NCI-H774 (cell line): ENCODE results near the gene EP400.

Source experiments
- DNase-seq: peaks from one replicate; lab custom pipeline; 2025; lab: John Stamatoyannopoulos, UW

The EP400 gene, protein sequence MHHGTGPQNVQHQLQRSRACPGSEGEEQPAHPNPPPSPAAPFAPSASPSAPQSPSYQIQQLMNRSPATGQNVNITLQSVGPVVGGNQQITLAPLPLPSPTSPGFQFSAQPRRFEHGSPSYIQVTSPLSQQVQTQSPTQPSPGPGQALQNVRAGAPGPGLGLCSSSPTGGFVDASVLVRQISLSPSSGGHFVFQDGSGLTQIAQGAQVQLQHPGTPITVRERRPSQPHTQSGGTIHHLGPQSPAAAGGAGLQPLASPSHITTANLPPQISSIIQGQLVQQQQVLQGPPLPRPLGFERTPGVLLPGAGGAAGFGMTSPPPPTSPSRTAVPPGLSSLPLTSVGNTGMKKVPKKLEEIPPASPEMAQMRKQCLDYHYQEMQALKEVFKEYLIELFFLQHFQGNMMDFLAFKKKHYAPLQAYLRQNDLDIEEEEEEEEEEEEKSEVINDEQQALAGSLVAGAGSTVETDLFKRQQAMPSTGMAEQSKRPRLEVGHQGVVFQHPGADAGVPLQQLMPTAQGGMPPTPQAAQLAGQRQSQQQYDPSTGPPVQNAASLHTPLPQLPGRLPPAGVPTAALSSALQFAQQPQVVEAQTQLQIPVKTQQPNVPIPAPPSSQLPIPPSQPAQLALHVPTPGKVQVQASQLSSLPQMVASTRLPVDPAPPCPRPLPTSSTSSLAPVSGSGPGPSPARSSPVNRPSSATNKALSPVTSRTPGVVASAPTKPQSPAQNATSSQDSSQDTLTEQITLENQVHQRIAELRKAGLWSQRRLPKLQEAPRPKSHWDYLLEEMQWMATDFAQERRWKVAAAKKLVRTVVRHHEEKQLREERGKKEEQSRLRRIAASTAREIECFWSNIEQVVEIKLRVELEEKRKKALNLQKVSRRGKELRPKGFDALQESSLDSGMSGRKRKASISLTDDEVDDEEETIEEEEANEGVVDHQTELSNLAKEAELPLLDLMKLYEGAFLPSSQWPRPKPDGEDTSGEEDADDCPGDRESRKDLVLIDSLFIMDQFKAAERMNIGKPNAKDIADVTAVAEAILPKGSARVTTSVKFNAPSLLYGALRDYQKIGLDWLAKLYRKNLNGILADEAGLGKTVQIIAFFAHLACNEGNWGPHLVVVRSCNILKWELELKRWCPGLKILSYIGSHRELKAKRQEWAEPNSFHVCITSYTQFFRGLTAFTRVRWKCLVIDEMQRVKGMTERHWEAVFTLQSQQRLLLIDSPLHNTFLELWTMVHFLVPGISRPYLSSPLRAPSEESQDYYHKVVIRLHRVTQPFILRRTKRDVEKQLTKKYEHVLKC (N-terminal part only)

DNA sequence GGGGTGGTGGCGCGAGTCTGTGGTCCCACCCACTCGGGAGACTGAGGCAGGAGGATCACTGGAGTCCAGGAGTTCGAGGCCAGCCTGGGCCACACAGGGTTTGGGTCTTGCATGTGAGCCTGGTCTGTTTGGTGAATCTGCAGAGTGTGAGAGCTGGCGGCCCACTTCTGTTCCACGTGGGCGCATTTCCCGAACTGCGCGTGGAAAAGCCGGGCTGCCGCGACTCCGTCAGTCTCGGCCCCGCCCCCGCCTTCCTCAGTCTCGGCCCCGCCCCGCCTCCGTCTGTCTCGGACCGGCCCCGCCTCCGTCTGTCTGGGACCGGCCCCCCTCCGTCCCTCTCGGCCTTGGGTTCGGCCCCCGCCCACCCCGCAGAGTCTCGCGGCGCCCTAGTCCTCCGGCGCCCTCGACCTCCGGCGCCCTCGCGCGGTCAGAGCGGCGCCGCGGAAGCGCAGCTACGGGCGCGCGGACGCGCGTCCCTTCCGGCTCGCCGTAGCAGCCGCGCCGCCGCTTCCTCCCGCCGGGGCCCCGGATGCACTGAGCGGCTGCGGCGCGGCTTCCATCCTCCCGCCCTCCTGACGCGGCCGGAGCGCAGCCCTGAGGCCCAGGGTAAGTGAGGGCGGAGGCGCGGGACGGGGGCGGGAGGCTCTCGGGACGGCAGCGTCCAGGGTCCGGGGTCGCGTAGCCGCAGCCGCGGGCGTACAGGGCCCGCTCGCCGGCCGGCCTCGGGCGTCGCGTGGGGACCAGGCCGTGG is at the start of gene EP400:
TSS of gene EP400 (plus strand) at position 512 of the 751 bp plus-strand sequence. CDS start 10,678 bp downstream, outside the sequence.
- peak; percentile 97 for DNase-seq

DNA sequence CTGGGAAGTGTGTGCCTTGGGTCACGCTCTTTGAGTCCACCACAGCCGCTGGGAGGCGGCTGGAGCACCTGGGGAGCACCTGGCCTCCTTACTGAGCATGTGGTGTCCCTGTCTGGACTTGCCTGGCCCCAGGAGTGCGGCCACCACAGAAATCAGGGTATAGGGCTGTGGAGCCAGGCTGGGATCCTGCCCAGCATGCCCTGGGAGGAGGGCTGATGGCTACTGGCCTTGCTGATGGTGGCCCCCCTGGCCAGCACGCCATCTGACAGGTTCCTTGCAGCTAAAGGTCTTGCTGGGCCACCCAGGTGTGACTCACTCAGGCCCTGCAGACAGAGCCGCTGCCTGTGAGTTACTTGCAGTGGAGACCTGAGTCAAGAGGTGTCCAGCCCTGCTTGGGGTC is 49.3 kb upstream of the EP400 start:
- no peak for DNase-seq

DNA sequence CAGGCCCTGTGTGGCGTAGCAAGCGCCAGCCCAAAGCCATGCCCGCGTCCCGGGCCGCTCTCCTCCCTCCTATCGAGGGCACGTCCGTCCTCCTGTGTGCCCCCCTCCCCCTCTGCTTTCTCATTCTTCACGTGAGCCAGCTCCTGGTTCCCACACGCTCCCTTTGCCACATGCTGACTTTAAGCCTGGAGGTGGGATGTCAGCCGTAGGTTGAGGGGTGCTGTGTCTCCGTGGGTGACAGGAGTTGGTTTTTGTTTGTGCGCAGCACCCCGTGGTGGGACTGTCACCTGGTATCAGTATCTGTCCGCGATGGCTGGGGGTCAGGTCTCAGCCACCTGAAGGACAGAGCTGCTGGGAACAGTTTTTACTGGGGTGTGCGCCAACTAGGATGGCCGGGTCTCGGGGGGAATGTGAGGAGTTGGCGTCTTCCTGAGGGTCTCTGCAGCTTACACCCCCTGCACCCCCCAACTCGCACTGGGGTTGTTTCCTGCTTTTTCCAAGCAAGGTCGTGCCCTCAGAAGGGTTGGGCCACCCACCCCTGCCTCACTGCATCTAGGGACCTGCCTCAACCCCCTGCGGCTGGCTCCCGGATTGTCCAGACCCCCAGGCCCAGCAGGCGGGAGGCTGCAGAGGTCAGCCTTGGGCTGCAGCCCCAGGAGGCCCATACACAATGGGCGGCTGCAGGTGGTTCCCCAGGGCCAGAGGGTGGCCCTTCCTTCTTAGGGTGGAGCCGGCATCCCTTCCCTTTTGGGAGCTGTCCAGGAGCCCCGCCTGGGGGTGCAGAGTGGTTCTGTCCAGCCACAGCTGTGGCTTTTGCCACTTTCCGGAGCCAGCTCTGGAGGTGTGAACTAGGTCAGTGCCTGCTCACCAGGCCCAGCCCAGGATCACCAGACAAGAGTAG is 48.1 kb upstream of the EP400 start:
- no peak for DNase-seq

- DNase-seq: no peak
Measured at GRCh38 chr12:131902332-131903241, 47.2 kb upstream of the EP400 start.

- DNase-seq: no peak
Measured at GRCh38 chr12:131903270-131904255, 46.2 kb upstream of the EP400 start.

GRCh38 chr12:131904346-131904745 is 45.4 kb upstream of the EP400 start:
- DNase-seq: no peak

GRCh38 chr12:131905081-131905629 is 44.6 kb upstream of the EP400 start:
- no peak for DNase-seq

DNA sequence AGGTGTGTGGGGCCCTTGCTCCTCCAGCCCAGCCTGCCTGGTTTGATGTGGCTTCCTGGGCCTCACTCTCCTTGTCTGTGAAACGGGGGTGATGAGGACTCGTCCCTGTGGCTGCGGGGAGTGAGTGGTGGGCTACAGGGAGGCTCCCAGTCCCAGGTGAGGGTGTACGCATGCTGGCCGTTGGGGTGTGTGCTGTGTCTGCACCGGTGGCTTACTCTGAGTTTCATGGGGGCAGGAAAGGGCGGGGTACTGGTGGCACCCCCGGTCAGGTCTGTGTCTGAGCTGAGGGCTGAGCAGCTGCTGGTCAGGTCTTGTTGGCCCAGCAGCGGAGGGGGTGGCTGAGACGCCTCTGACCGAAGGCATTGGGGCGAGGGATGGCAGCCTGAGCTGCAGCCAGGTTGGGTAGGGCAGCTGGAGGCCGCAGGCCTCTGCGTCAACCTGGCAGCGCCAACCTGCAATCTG is 44.1 kb upstream of the EP400 start:
- no peak for DNase-seq

- DNase-seq: no peak
Measured at GRCh38 chr12:131907379-131908091, 42.2 kb upstream of the EP400 start.

DNA sequence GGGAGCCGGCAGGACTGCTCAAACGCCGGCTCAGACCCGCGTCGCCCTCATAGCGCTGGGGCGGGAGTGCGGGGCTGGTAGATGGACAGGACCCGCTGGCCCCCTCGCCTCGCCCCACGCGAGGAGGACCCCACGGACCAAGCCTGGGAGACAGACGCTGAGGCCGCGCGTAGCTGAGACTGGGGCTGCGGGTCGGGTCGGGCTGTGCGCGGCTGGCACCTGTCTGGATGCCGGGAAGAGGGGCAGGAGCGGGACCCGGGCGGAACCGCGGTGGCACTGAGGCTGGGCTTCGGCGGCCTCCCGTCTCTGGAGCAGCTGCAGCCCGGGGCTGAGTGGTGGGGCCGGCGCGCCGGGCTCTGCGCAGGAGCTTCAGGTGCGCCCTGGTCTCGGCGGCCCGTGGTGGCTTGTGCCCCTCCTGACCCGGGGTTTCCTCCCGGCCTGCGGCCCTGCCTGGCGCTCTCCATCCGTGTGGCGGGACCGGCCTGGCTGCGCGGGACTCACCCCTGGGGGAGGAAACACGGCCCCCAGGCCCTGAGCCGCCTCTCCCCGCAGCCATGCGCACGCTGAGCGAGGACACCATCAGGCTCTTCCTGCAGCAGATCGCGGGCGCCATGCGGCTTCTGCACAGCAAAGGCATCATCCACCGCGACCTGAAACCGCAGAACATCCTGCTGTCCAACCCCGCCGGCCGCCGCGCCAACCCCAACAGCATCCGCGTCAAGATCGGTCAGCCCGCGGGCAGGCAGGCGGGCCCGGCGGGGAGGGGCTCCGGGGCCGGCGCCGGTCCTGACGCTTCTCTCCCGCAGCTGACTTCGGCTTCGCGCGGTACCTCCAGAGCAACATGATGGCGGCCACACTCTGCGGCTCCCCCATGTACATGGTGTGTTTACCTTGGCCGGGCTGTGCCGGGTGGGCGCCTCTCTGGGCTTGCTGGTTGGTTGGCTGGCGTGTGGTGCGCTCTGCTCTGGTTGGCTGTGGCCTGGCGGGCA is 41.4 kb upstream of the EP400 start:
- DNase-seq: no peak

DNA sequence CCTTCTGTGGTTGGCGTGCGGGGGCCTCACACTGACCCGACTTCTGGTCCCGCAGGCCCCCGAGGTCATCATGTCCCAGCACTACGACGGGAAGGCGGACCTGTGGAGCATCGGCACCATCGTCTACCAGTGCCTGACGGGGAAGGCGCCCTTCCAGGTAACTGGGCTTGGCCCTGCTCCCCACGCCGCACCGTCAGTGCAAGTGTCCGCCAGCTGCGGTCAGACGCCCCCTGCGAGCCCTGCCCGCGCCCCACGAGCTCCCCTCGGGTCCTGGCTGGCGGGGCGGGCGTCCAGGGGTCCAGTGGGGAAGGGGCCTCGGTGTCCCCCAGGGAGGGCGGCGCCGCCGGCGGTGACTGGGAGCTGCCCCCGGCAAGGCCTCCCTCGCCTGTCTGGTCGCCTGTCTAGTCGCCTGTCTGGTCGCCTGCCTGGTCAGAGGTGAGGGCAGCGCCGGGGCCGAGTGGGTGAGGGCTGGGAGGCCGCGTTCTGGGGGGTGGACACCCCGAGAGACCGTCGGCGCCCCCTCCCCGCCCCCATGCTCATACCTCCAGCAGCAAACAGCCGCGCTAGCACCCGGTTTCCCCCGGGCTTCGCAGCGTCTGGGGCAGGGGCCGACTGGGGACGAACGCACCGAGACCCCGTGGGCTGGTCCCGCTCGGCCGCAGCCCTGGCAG is 40.5 kb upstream of the EP400 start:
- no peak for DNase-seq

- no peak for DNase-seq
Measured at GRCh38 chr12:131909752-131910219, 40.0 kb upstream of the EP400 start.

- DNase-seq: no peak
Measured at GRCh38 chr12:131910302-131911027, 39.3 kb upstream of the EP400 start.

DNA sequence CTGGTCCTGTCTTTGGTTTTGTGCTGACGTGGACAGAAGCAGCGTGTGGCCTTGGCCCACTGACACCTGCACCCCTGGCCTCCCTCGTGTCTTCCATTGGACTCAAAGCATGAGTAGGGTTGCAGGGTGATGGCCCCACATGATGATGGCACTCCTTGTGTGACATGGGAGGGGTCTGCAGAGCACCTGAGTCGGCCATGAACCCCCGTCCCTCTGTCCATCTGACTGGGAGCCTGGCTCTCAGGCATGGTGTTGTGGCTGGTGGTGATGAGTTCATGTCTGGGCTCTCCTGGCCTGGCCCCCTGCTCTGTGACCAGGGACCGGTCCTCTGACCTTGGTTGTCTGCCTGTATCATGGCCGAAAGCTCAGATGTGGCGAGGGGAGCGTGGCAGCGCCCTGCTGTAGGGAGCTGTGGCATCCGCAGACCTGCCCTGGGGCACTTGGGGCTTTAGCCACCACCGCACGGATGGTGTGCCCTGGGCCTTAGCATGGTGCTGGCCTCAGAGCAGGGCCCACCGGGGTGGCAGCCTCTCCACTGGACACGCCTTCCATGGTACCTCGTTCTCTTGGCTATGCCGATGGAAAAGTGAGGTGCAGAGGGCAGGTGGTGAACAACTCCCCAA is 38.6 kb upstream of the EP400 start:
- DNase-seq: no peak
